ENCODE measurements around the gene CNTNAP3B. TPM values are rescaled to one million over a fixed set of nuclear protein-coding genes. Genes with fewer than 3 reads are reported as not detected.
"Not testable (repeated sequence)": the region's sequence is repeated elsewhere in the genome, so short reads cannot be mapped to it uniquely, and the experiment has no call there.

Gene CNTNAP3B
- total RNA-seq (10 to 100 TPM; 26.0 to 65.9 (median 46.4) TPM), polyA plus RNA-seq (1 to 10 TPM in 2 of 3 donors, under 1 TPM in 1; 0.46 to 3.6 (median 1.2) TPM)

GRCh38 chr9:42129073-42129729 is at the start of gene CNTNAP3B:
Gene CNTNAP3B, minus strand, starts transcription at chr9:42129426. Its CDS starts 332 bp downstream, at chr9:42129094.
- intact Hi-C loops (cut with DNase I); H3K27me3 ChIP-seq; H3K4me1 ChIP-seq; H3K36me3 ChIP-seq; H3K9me3 ChIP-seq; DNase-seq: not testable (repeated sequence)
- Histone ChIP-seq H3K27ac (peak within 1 kb of the TSS; percentile 53 to 76 (median 70)), H3K4me3 (peak within 1 kb of the TSS; percentile 24 to 51 (median 38))
- WGBS, 2 donors = 0 to 1% methylated on average over 30 to 52 of the region's 72 CpGs

GRCh38 chr9:42160299-42160698 is 31.1 kb upstream of the CNTNAP3B start:
- H3K9me3 ChIP-seq; H3K4me1 ChIP-seq; H3K4me3 ChIP-seq; H3K27me3 ChIP-seq; DNase-seq; H3K36me3 ChIP-seq; H3K27ac ChIP-seq; intact Hi-C loops (cut with DNase I): not testable (repeated sequence)
- 22% methylated on average over 1 of the region's 1 CpG; no CpG with 5 or more reads in 1 of the 2 donors for WGBS, 2 donors

GRCh38 chr9:42127056-42127841 is 2.0 kb downstream of the CNTNAP3B start:
- 34 to 38% methylated on average over 11 of the region's 12 CpGs for WGBS, 2 donors
- H3K9me3 ChIP-seq; H3K27me3 ChIP-seq; intact Hi-C loops (cut with DNase I); H3K4me1 ChIP-seq; DNase-seq; H3K36me3 ChIP-seq: not testable (repeated sequence)
- peak overlapping the region; percentile 53 to 67 (median 64) for H3K27ac ChIP-seq
- H3K4me3 ChIP-seq = peak overlapping the region; percentile 24 to 44 (median 34)

GRCh38 chr9:42121007-42121406 is 8.2 kb downstream of the CNTNAP3B start:
- H3K27me3 ChIP-seq; H3K9me3 ChIP-seq; H3K27ac ChIP-seq; DNase-seq; intact Hi-C loops (cut with DNase I); H3K36me3 ChIP-seq; H3K4me3 ChIP-seq; H3K4me1 ChIP-seq: not testable (repeated sequence)
- WGBS, 2 donors = 43 to 69% methylated on average over 5 to 7 of the region's 7 CpGs

GRCh38 chr9:42095929-42096328 is 33.3 kb downstream of the CNTNAP3B start:
- DNase-seq; H3K4me1 ChIP-seq; H3K27ac ChIP-seq; H3K9me3 ChIP-seq; H3K4me3 ChIP-seq; H3K36me3 ChIP-seq; H3K27me3 ChIP-seq; intact Hi-C loops (cut with DNase I): not testable (repeated sequence)
- 80% methylated on average over 9 of the region's 9 CpGs for WGBS, 2 donors

GRCh38 chr9:42084559-42084952 is 44.7 kb downstream of the CNTNAP3B start:
- WGBS, 2 donors = no CpG with 5 or more reads among the region's 1 CpG
- DNase-seq; H3K9me3 ChIP-seq; H3K4me3 ChIP-seq; H3K27ac ChIP-seq; intact Hi-C loops (cut with DNase I); H3K4me1 ChIP-seq; H3K36me3 ChIP-seq; H3K27me3 ChIP-seq: not testable (repeated sequence)

GRCh38 chr9:42083877-42084558 is 45.2 kb downstream of the CNTNAP3B start:
- H3K27me3 ChIP-seq; H3K36me3 ChIP-seq; H3K9me3 ChIP-seq; H3K4me3 ChIP-seq; H3K27ac ChIP-seq; H3K4me1 ChIP-seq; intact Hi-C loops (cut with DNase I); DNase-seq: not testable (repeated sequence)
- whole genome bisulfite sequencing, 2 donors = 16 to 48% methylated on average over 2 to 3 of the region's 4 CpGs

GRCh38 chr9:42080376-42080775 is 48.9 kb downstream of the CNTNAP3B start:
- DNase-seq; H3K36me3 ChIP-seq; H3K9me3 ChIP-seq; H3K27ac ChIP-seq; H3K4me1 ChIP-seq; H3K27me3 ChIP-seq; intact Hi-C loops (cut with DNase I); H3K4me3 ChIP-seq: not testable (repeated sequence)
- WGBS, 2 donors = 84 to 94% methylated on average over 2 of the region's 2 CpGs

- H3K4me3 ChIP-seq; H3K9me3 ChIP-seq; H3K36me3 ChIP-seq; intact Hi-C loops (cut with DNase I); H3K27me3 ChIP-seq; H3K4me1 ChIP-seq; DNase-seq; H3K27ac ChIP-seq: not testable (repeated sequence)
- 74 to 89% methylated on average over 4 of the region's 5 CpGs for WGBS, 2 donors
These were observed 54.4 kb downstream of the CNTNAP3B start for GRCh38 chr9:42074868-42075267.

GRCh38 chr9:42071026-42071425 is 58.2 kb downstream of the CNTNAP3B start:
- H3K27ac ChIP-seq; DNase-seq; H3K4me1 ChIP-seq; H3K4me3 ChIP-seq; H3K36me3 ChIP-seq; H3K27me3 ChIP-seq; intact Hi-C loops (cut with DNase I); H3K9me3 ChIP-seq: not testable (repeated sequence)
- WGBS, 2 donors = 60% methylated on average over 1 of the region's 4 CpGs; no CpG with 5 or more reads in 1 of the 2 donors

- H3K4me1 ChIP-seq; H3K36me3 ChIP-seq; H3K27me3 ChIP-seq; H3K9me3 ChIP-seq; intact Hi-C loops (cut with DNase I); H3K27ac ChIP-seq; H3K4me3 ChIP-seq: not testable (repeated sequence)
- WGBS, 2 donors = 39 to 65% methylated on average over 3 to 6 of the region's 11 CpGs
- DNase-seq = peak; percentile 48
These were observed 59.0 kb downstream of the CNTNAP3B start for GRCh38 chr9:42070035-42070799.

GRCh38 chr9:42053874-42054273 is 75.4 kb downstream of the CNTNAP3B start:
- DNase-seq; intact Hi-C loops (cut with DNase I); H3K36me3 ChIP-seq; H3K4me3 ChIP-seq; H3K9me3 ChIP-seq; H3K27me3 ChIP-seq; H3K27ac ChIP-seq; H3K4me1 ChIP-seq: not testable (repeated sequence)
- WGBS, 2 donors = 75% methylated on average over 1 of the region's 1 CpG; no CpG with 5 or more reads in 1 of the 2 donors
